Hematopoietic multipotent progenitor cell treated with erythropoietin and hydrocortisone succinate and interleukin-3 and kit ligand, for 15 days (in vitro differentiated cells): ENCODE measurements around the gene MYO9A.
"Not testable (repeated sequence)": the region's sequence is repeated elsewhere in the genome, so short reads cannot be mapped to it uniquely, and the experiment has no call there.

ENCODE experiments used
- DNase-seq: peaks from one replicate; pipeline ENCODE4 v3.0.0-alpha.2; 2015; ENCODE audit warnings: low spot score

Gene MYO9A

DNA sequence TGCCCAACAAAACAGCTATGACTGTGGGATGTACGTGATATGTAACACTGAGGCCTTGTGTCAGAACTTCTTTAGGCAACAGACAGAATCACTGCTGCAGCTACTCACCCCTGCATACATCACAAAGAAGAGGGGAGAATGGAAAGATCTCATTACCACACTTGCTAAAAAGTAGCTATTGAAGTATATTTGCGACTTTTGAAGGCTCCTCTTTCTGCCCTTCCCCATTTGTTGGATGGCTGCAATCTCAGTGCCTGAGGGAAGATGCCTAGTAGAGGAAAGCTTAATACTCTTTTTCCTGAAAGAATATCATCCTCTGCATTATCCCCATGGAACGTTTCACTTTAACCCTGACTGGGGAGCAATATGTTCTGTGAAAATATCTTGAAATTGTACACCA, 22.1 kb upstream of the MYO9A start:
- no peak for DNase-seq

DNA sequence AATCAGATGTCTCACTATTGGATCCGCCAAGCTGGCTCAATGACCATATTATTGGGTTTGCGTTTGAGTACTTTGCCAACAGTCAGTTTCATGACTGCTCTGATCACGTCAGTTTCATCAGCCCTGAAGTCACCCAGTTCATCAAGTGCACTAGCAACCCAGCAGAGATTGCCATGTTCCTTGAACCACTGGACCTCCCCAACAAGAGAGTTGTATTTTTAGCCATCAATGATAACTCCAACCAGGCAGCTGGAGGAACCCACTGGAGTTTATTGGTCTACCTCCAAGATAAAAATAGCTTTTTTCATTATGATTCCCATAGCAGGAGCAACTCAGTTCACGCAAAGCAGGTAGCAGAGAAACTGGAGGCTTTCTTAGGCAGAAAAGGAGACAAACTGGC, 21.7 kb upstream of the MYO9A start:
- DNase-seq: no peak

GRCh38 chr15:72136170-72137051, 18.5 kb upstream of the MYO9A start:
- no peak for DNase-seq

GRCh38 chr15:72135719-72136118, 17.8 kb upstream of the MYO9A start:
- DNase-seq: no peak

GRCh38 chr15:72133211-72133610, 15.3 kb upstream of the MYO9A start:
- no peak for DNase-seq

GRCh38 chr15:72131922-72132321, 14.0 kb upstream of the MYO9A start:
- DNase-seq: no peak

GRCh38 chr15:72130272-72130671, 12.3 kb upstream of the MYO9A start:
- no peak for DNase-seq

DNA sequence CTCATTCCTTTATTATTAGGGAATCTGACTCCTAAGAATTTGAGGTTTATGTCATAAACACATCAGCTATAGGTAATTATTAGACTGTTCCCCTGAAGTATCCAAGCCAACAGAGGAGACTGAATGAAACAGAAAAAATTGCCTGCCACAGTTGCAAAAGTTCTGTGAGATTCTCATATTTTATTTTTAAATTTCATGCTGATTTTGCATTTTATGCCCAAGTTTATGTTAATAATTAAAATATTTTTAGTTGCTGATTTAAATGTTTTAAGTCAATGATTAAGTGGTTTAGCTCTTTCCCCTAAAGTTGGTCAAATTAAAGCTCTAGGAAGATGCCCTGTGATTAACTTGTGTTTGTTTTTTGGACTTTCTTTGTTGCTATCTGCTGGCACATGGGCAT, 10.4 kb upstream of the MYO9A start:
- DNase-seq: no peak

DNA sequence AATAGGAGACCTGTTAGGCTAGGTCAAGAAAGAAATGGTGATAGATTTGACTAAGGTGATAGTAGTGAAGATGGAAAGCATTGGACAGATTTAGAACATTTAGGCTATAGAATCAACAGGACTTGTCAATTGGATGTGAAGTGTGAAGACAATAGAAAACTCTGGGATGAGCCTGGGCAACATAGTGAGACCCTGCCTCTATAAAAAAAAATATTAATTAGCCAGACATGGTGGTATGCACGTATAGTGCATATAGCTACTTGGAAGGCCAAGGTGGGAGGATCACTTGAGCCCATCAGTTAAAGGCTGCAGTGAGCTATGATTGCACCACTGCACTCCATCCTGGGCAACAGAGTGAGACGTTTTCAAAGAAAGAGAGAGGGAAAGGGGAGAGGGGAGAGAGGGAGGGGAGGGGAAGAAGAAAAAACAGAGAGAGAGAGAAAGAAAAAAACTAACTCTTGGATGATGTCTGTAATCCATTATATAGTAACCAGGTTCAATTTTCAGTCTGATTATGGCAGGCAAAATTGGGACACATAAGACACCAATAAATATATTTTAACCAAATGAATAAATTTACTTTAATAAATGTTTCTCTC, 9.9 kb upstream of the MYO9A start:
- no peak for DNase-seq

- no peak for DNase-seq
Observed at GRCh38 chr15:72124218-72124617, 6.3 kb upstream of the MYO9A start.

GRCh38 chr15:72117486-72118016, 399 bp downstream of the MYO9A start:
- peak; percentile 64 for DNase-seq

- DNase-seq: peak; percentile 25
Observed at GRCh38 chr15:72116731-72117485, 1.0 kb downstream of the MYO9A start.

DNA sequence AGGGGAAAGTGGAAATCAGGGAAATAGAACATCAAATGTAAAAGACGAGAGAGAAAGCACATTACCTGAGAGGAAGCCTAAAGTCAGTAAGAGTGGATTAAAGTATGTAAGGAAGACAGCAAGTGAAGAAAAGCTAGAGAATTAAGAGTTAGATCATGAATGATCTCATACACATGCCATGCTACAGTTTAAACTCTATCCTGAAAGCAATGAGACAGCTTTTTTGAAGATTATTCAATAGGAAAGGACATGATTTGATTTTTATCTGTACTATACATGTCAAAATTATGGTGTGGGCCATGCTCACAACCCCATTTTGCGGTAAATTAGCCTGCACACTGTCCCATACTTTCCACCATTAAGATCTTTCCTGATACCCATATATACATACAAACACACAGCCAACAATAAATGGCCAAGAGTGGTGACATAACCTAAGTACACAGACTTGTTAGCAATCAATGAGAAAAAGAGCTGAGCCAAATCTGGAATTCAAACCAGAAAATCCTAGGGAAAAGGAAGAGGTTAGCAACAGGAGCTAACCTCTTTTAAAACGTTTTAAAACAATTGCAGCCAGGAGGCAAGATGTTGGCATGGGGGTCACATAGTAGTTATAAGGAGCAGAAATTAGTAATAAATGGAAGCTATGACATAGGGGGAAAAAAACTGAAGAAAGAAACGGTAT, 4.5 kb downstream of the MYO9A start:
- no peak for DNase-seq

DNA sequence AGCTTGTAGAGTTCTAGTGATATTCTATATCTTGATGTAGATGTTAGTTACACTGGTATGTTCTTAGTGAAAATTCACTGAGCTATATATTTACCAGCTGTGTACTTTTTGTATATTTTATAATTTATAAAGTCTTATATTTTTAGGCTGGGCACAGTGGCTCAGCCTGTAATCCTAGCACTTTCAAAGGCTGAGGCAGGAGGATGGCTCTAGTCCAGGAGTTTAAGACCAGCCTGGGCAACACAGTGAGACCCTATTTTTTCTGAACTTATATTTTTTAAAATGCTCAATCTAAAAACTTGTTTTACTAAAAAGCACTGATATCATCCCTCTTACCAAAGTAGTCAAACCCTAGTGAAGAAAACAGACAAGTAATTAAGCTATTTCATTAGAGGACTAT, 5.1 kb downstream of the MYO9A start:
- no peak for DNase-seq

- no peak for DNase-seq
Observed at GRCh38 chr15:72112116-72112515, 5.8 kb downstream of the MYO9A start.

DNA sequence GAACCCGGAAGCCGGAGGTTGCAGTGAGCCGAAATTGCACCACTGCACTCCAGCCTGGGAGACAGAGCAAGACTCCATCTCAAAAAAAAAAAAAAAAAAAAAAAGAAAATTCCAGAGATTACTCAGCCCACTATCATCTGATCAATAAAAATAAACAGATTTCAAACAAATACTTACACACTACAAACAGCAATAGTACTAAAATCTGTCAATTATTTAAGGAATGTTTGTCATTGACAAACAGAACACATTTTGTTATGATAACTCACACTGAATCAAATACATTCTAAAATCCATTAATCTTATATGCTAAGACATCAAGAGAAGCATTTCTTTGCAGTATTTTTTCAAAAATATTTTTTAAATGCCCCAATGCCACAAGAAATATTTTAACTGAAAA, 7.6 kb downstream of the MYO9A start:
- DNase-seq: no peak

DNA sequence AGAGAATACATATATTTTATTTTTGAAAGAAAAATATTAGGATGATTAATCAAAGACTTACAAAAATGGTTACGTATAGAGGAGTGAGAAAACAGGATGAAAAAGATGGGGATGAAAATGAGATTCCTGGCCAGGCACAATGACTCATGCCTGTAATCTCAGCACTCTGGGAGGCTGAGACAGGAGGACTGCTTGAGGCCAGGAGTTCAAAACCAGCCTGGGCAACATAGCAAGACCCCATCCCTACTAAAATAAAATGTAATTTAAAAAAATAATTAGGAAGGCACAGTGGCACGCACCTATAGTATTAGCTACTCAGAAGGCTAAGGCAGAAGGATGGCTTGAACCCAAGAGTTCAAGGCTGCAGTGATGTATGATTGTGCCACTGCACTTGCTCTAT, 11.9 kb downstream of the MYO9A start:
- DNase-seq: no peak

- DNase-seq: no peak
Observed at GRCh38 chr15:72105111-72105510, 12.8 kb downstream of the MYO9A start.

- DNase-seq: not testable (repeated sequence)
Observed at GRCh38 chr15:72100551-72100950, 17.4 kb downstream of the MYO9A start.

GRCh38 chr15:72099155-72099554, 18.8 kb downstream of the MYO9A start:
- no peak for DNase-seq

DNA sequence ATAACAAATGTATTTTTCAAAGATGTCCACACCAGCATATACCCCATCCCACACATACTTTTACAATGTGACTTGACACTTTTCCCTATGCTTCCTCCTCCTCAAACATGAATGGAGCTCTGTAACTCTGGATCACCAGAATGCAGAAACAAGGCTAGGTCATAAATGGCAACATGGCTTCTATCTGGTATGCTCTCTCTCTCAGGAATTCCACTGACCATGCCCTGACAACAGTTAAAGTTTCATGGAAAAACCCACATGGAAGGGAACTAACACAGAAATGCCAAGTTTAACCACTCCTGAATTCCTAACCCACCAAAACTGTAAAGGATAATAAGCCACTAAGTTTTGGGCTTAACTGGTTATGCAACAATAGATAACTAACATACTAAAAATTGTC, 19.9 kb downstream of the MYO9A start:
- DNase-seq: no peak

DNA sequence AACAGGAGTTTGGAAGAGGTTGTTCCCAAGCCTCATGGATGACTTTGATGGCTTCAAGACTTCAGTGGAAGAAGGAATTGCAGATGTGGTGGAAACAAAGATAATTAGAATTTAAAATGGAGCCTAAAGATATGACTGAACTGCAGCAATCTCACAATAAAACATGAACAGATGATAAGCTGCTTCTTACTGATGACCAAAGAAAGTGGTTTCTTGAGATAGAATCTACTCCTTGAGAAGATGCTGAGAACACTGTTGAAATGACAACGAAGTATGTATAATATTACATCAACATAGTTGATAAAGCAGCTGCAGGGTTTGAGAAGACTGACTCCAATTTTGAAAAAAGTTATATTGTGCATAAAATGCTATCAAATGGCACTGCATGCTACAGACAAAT, 21.2 kb downstream of the MYO9A start:
- no peak for DNase-seq
